WTC11 (cell line): ENCODE results near the gene SMYD3. TPM values are rescaled to one million over a fixed set of nuclear protein-coding genes. Genes with fewer than 3 reads are reported as not detected.

ENCODE experiments used
- ATAC-seq: fragments of 200-7000 bp; cut with Tn5 transposase; 2 replicates; pipeline ENCODE4 v1.10.0; 2021; ENCODE audit warnings: mild to moderate bottlenecking, moderate library complexity
- CTCF ChIA-PET: fragments of 300-600 bp; sonication (Branson Sonifier 250); formaldehyde crosslinking; loops from one replicate; lab custom pipeline; 2021; ENCODE audit warnings: antibody characterized with exemption; lab: Charles Lee
- POLR2A ChIA-PET: fragments of 350-600 bp; sonication (Branson Sonifier 250); formaldehyde crosslinking; loops from one replicate; lab custom pipeline; 2021; ENCODE audit warnings: antibody characterized with exemption; lab: Charles Lee
- DNase-seq: peaks from one replicate; pipeline ENCODE4 v3.0.0; 2021; ENCODE audit warnings: low spot score
- H3K27ac Mint-ChIP-seq: 2 replicates; pipeline ENCODE4 v1.8.0; 2021; ENCODE audit warnings: mixed read lengths
- H3K27me3 Mint-ChIP-seq: 2 replicates; pipeline ENCODE4 v1.8.0; 2021; ENCODE audit warnings: low read depth, mild to moderate bottlenecking, moderate library complexity, mixed read lengths
- H3K36me3 Mint-ChIP-seq: 2 replicates; pipeline ENCODE4 v1.8.0; 2021; ENCODE audit warnings: mixed read lengths
- H3K4me1 Mint-ChIP-seq: 2 replicates; pipeline ENCODE4 v1.8.0; 2022; ENCODE audit warnings: mixed read lengths
- H3K4me3 Mint-ChIP-seq: 2 replicates; pipeline ENCODE4 v1.8.0; 2021; ENCODE audit warnings: mild to moderate bottlenecking, moderate library complexity, mixed read lengths
- H3K9me3 Mint-ChIP-seq: 2 replicates; pipeline ENCODE4 v1.8.0; 2021; ENCODE audit warnings: mixed read lengths
- CREB1 ChIP-seq: sonication (generic); formaldehyde crosslinking; IDR thresholded peaks from 2 replicates; pipeline ENCODE4 v1.8.0; 2023; ENCODE audit warnings: mild to moderate bottlenecking, missing genetic modification reagents
- CREM ChIP-seq: sonication (generic); formaldehyde crosslinking; IDR thresholded peaks from 2 replicates; pipeline ENCODE4 v1.8.1; 2022; ENCODE audit warnings: mild to moderate bottlenecking, missing genetic modification reagents, moderate library complexity
- ETV6 ChIP-seq: sonication (generic); formaldehyde crosslinking; IDR thresholded peaks from 2 replicates; pipeline ENCODE4 v1.8.1; 2022; ENCODE audit warnings: mild to moderate bottlenecking, missing genetic modification reagents
- IRF1 ChIP-seq: sonication (generic); formaldehyde crosslinking; IDR thresholded peaks from 2 replicates; pipeline ENCODE4 v1.8.0; 2023; ENCODE audit warnings: missing genetic modification reagents
- KAT7 ChIP-seq: sonication (generic); formaldehyde crosslinking; IDR thresholded peaks from 2 replicates; pipeline ENCODE4 v1.8.1; 2023; ENCODE audit warnings: missing genetic modification reagents, mild to moderate bottlenecking, borderline replicate concordance
- NFE2L1 ChIP-seq: sonication (generic); formaldehyde crosslinking; IDR thresholded peaks from 2 replicates; pipeline ENCODE4 v1.8.1; 2023; ENCODE audit warnings: missing genetic modification reagents
- NR1H2 ChIP-seq: sonication (generic); formaldehyde crosslinking; IDR thresholded peaks from 2 replicates; pipeline ENCODE4 v1.9.0; 2021; ENCODE audit warnings: mild to moderate bottlenecking, moderate library complexity, missing genetic modification reagents
- SMAD3 ChIP-seq: sonication (generic); formaldehyde crosslinking; IDR thresholded peaks from 2 replicates; pipeline ENCODE4 v1.8.0; 2022; ENCODE audit warnings: missing genetic modification reagents, mild to moderate bottlenecking, borderline replicate concordance
- SOX15 ChIP-seq: fragments of 250-450 bp; sonication (Bioruptor Pico); IDR thresholded peaks from 2 replicates; pipeline ENCODE4 v1.9.0; 2021; ENCODE audit warnings: mild to moderate bottlenecking
- ZNF416 ChIP-seq: fragments of 250-450 bp; sonication (Bioruptor Pico); IDR thresholded peaks from 2 replicates; pipeline ENCODE4 v1.9.0; 2021; ENCODE audit warnings: mild to moderate bottlenecking, inconsistent platforms
- ZNF532 ChIP-seq: fragments of 250-450 bp; sonication (Bioruptor Pico); IDR thresholded peaks from 2 replicates; pipeline ENCODE4 v1.9.0; 2021; ENCODE audit warnings: mild to moderate bottlenecking, borderline replicate concordance
- total RNA-seq: library from RNA; stranded (reverse); gene quantifications from 3 replicates; pipeline ENCODE4 v1.2.3, GENCODE V29; 2021
- TF ChIP-seq, protein P1 (sequence below): sonication (generic); formaldehyde crosslinking; IDR thresholded peaks from 2 replicates; pipeline ENCODE4 v1.8.0; 2022; ENCODE audit warnings: mild to moderate bottlenecking, missing genetic modification reagents
- TF ChIP-seq, protein P2 (sequence below): sonication (generic); formaldehyde crosslinking; IDR thresholded peaks from 2 replicates; pipeline ENCODE4 v1.8.1; 2023; ENCODE audit warnings: mild to moderate bottlenecking, moderate library complexity, missing genetic modification reagents

Gene SMYD3
- total RNA-seq, 1 experiment from 2014 or later: 21.4 TPM

DNA sequence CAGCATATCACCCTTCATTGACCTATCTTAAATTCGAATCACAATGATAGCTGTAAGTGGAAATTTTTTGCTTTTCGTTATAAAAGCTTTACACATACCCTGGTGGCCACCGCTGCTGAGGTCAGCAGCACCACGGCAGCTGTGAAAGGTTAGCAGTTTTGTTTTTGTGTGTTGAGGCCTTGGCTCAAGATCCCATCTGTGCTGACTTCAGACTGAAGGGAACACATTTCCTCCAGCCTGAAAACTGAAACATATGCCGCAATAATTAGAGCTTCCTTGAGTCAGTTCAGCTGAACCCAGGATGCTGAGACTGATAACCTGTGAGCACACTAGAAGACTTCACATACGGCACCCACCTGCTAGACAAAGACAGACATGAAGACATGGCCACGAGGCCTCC lies 103.0 kb downstream of the SMYD3 start (continued):
- TF ChIP-seq ZNF532 (CRISPR knock-in tag) (no peak), ZNF416 (CRISPR knock-in tag) (no peak)

- no peak for ATAC-seq
- Mint-ChIP-seq H3K4me3 (no peak overlapping the region), H3K27me3 (no peaks in the 10 kb centered on the region), H3K36me3 (no peaks in the 10 kb centered on the region), H3K27ac (peak overlapping the region; percentile 5), H3K9me3 (no peaks in the 10 kb centered on the region), H3K4me1 (peaks cover 13% of the 10 kb centered on the region)
- ChIA-PET CTCF (no interaction called here), POLR2A (no interaction called here)
- TF ChIP-seq SOX15 (no peak), CREB1 (CRISPR knock-in tag) (no peak), CREM (CRISPR knock-in tag) (no peak), IRF1 (no peak), KAT7 (CRISPR knock-in tag) (no peak), NR1H2 (CRISPR knock-in tag) (no peak), ETV6 (CRISPR knock-in tag) (no peak)
- TF ChIP-seq, protein P1, sequence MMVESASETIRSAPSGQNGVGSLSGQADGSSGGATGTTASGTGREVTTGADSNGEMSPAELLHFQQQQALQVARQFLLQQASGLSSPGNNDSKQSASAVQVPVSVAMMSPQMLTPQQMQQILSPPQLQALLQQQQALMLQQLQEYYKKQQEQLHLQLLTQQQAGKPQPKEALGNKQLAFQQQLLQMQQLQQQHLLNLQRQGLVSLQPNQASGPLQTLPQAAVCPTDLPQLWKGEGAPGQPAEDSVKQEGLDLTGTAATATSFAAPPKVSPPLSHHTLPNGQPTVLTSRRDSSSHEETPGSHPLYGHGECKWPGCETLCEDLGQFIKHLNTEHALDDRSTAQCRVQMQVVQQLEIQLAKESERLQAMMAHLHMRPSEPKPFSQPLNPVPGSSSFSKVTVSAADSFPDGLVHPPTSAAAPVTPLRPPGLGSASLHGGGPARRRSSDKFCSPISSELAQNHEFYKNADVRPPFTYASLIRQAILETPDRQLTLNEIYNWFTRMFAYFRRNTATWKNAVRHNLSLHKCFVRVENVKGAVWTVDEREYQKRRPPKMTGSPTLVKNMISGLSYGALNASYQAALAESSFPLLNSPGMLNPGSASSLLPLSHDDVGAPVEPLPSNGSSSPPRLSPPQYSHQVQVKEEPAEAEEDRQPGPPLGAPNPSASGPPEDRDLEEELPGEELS (CRISPR knock-in tag): no peak
- TF ChIP-seq, protein P2, sequence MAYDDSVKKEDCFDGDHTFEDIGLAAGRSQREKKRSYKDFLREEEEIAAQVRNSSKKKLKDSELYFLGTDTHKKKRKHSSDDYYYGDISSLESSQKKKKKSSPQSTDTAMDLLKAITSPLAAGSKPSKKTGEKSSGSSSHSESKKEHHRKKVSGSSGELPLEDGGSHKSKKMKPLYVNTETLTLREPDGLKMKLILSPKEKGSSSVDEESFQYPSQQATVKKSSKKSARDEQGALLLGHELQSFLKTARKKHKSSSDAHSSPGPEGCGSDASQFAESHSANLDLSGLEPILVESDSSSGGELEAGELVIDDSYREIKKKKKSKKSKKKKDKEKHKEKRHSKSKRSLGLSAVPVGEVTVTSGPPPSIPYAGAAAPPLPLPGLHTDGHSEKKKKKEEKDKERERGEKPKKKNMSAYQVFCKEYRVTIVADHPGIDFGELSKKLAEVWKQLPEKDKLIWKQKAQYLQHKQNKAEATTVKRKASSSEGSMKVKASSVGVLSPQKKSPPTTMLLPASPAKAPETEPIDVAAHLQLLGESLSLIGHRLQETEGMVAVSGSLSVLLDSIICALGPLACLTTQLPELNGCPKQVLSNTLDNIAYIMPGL (CRISPR knock-in tag): no peak
- DNase-seq: no peak
Measured at GRCh38 chr1:246398126-246398813, 108.8 kb downstream of the SMYD3 start.

- CTCF ChIA-PET: no interaction called here
- Mint-ChIP-seq H3K27me3 (no peaks in the 10 kb centered on the region), H3K4me3 (no peak overlapping the region), H3K4me1 (peaks cover 13% of the 10 kb centered on the region), H3K36me3 (peaks cover under 1% of the 10 kb centered on the region), H3K9me3 (peaks cover 1% of the 10 kb centered on the region)
- DNase-seq (no peak), ATAC-seq (no peak)
- TF ChIP-seq SMAD3 (CRISPR knock-in tag) (no peak), NFE2L1 (CRISPR knock-in tag) (no peak)
- TF ChIP-seq, all 79 proteins: peak for 0
- POLR2A ChIA-PET: interaction anchor here (0.7 kb wide), 1 partner anchor 661 kb away, joined by 5 read pairs; no protein-coding TSS in a partner anchor
- no peak overlapping the region for H3K27ac Mint-ChIP-seq
Measured at GRCh38 chr1:246397046-246397445, 110.0 kb downstream of the SMYD3 start.
